ENCODE measurements around the gene AMPD2. TPM values are rescaled to one million over a fixed set of nuclear protein-coding genes. Genes with fewer than 3 reads are reported as not detected.

Gene AMPD2
- polyA plus RNA-seq, 4 donors = 25.9 to 50.8 (median 35.2) TPM

GRCh38 chr1:109644670-109645069 is 25.0 kb downstream of the AMPD2 start:
- FAIRE-seq (no peak), DNase-seq (peak in 1 of 2 donors; percentile 59)
- H3K4me1 ChIP-seq (ENCODE audit: control insufficient read depth in 3 of 3, insufficient read depth in 2 of 3, low read depth in 1 of 3, low read length in 2 of 3) = peaks cover 0 to 9% (median 0%) of the 10 kb centered on the region in 3 donors
- peak overlapping the region in 1 of 3 donors; percentile 13 for H3K27ac ChIP-seq (ENCODE audit: low read depth in 1 of 3, low read length in 2 of 3)
- WGBS, 3 donors = 15 to 37% methylated on average over 10 of the region's 10 CpGs; no CpG with 5 or more reads in 1 of the 3 donors
- H3K36me3 ChIP-seq (ENCODE audit: control insufficient read depth in 3 of 3, insufficient read depth in 2 of 3, low read depth in 1 of 3, low read length in 3 of 3) = no peaks in the 10 kb centered on the region
- H3K4me3 ChIP-seq (ENCODE audit: low read depth in 1 of 3, low read length in 3 of 3) = no peak overlapping the region
- no peaks in the 10 kb centered on the region for H3K27me3 ChIP-seq (ENCODE audit: control insufficient read depth in 3 of 3, insufficient read depth in 3 of 3, low read length in 3 of 3)
- no peaks in the 10 kb centered on the region for H3K9me3 ChIP-seq (ENCODE audit: control insufficient read depth in 2 of 2, insufficient read depth in 1 of 2, low read depth in 1 of 2, low read length in 1 of 2)

GRCh38 chr1:109649491-109649914 is 29.9 kb downstream of the AMPD2 start:
- no peak for FAIRE-seq

GRCh38 chr1:109650609-109651008 is 31.0 kb downstream of the AMPD2 start:
- DNase-seq = no peak
- FAIRE-seq = no peak
- H3K27ac ChIP-seq (ENCODE audit: low read depth in 1 of 3, low read length in 2 of 3) = no peak overlapping the region
- WGBS, 3 donors = 89 to 95% (median 94%) methylated on average over 3 of the region's 3 CpGs
- no peaks in the 10 kb centered on the region for H3K36me3 ChIP-seq (ENCODE audit: control insufficient read depth in 3 of 3, insufficient read depth in 2 of 3, low read depth in 1 of 3, low read length in 3 of 3)
- H3K4me1 ChIP-seq (ENCODE audit: control insufficient read depth in 3 of 3, insufficient read depth in 2 of 3, low read depth in 1 of 3, low read length in 2 of 3) = peaks cover 0 to 33% (median 0%) of the 10 kb centered on the region in 3 donors
- H3K9me3 ChIP-seq (ENCODE audit: control insufficient read depth in 2 of 2, insufficient read depth in 1 of 2, low read depth in 1 of 2, low read length in 1 of 2) = no peaks in the 10 kb centered on the region
- H3K27me3 ChIP-seq (ENCODE audit: control insufficient read depth in 3 of 3, insufficient read depth in 3 of 3, low read length in 3 of 3) = no peaks in the 10 kb centered on the region
- H3K4me3 ChIP-seq (ENCODE audit: low read depth in 1 of 3, low read length in 3 of 3) = no peak overlapping the region

More at GRCh38 chr1:109649491-109649914, 29.9 kb downstream of the AMPD2 start:
- Histone ChIP-seq H3K9me3 (ENCODE audit: control insufficient read depth in 2 of 2, insufficient read depth in 1 of 2, low read depth in 1 of 2, low read length in 1 of 2) (no peaks in the 10 kb centered on the region), H3K27me3 (ENCODE audit: control insufficient read depth in 3 of 3, insufficient read depth in 3 of 3, low read length in 3 of 3) (no peaks in the 10 kb centered on the region), H3K4me3 (ENCODE audit: low read depth in 1 of 3, low read length in 3 of 3) (no peak overlapping the region), H3K36me3 (ENCODE audit: control insufficient read depth in 3 of 3, insufficient read depth in 2 of 3, low read depth in 1 of 3, low read length in 3 of 3) (no peaks in the 10 kb centered on the region), H3K27ac (ENCODE audit: low read depth in 1 of 3, low read length in 2 of 3) (no peak overlapping the region), H3K4me1 (ENCODE audit: control insufficient read depth in 3 of 3, insufficient read depth in 2 of 3, low read depth in 1 of 3, low read length in 2 of 3) (peaks cover 0 to 22% (median 0%) of the 10 kb centered on the region in 3 donors)
- DNase-seq = no peak
- 68 to 93% (median 77%) methylated on average over 4 of the region's 4 CpGs for WGBS, 3 donors

GRCh38 chr1:109652402-109652801 is 32.8 kb downstream of the AMPD2 start:
- Histone ChIP-seq H3K27ac (ENCODE audit: low read depth in 1 of 3, low read length in 2 of 3) (peak overlapping the region in 1 of 3 donors; percentile 73), H3K4me1 (ENCODE audit: control insufficient read depth in 3 of 3, insufficient read depth in 2 of 3, low read depth in 1 of 3, low read length in 2 of 3) (peaks cover 0 to 35% (median 0%) of the 10 kb centered on the region in 3 donors), H3K27me3 (ENCODE audit: control insufficient read depth in 3 of 3, insufficient read depth in 3 of 3, low read length in 3 of 3) (no peaks in the 10 kb centered on the region), H3K36me3 (ENCODE audit: control insufficient read depth in 3 of 3, insufficient read depth in 2 of 3, low read depth in 1 of 3, low read length in 3 of 3) (peaks cover 0 to 3% (median 0%) of the 10 kb centered on the region in 3 donors), H3K9me3 (ENCODE audit: control insufficient read depth in 2 of 2, insufficient read depth in 1 of 2, low read depth in 1 of 2, low read length in 1 of 2) (no peaks in the 10 kb centered on the region), H3K4me3 (ENCODE audit: low read depth in 1 of 3, low read length in 3 of 3) (no peak overlapping the region)
- no peak for FAIRE-seq
- DNase-seq = peak; percentile 46 to 94
- 25 to 45% (median 35%) methylated on average over 2 of the region's 2 CpGs for WGBS, 3 donors

GRCh38 chr1:109653306-109653705 is 33.7 kb downstream of the AMPD2 start:
- DNase-seq = peak; percentile 36 to 80
- Histone ChIP-seq H3K4me3 (ENCODE audit: low read depth in 1 of 3, low read length in 3 of 3) (no peak overlapping the region), H3K36me3 (ENCODE audit: control insufficient read depth in 3 of 3, insufficient read depth in 2 of 3, low read depth in 1 of 3, low read length in 3 of 3) (peaks cover 0 to 11% (median 0%) of the 10 kb centered on the region in 3 donors), H3K27me3 (ENCODE audit: control insufficient read depth in 3 of 3, insufficient read depth in 3 of 3, low read length in 3 of 3) (no peaks in the 10 kb centered on the region), H3K4me1 (ENCODE audit: control insufficient read depth in 3 of 3, insufficient read depth in 2 of 3, low read depth in 1 of 3, low read length in 2 of 3) (peaks cover 0 to 39% (median 0%) of the 10 kb centered on the region in 3 donors), H3K27ac (ENCODE audit: low read depth in 1 of 3, low read length in 2 of 3) (peak overlapping the region; percentile 2 to 61 (median 48)), H3K9me3 (ENCODE audit: control insufficient read depth in 2 of 2, insufficient read depth in 1 of 2, low read depth in 1 of 2, low read length in 1 of 2) (no peaks in the 10 kb centered on the region)
- WGBS, 3 donors = 20 to 49% (median 27%) methylated on average over 2 of the region's 2 CpGs
- FAIRE-seq = no peak

GRCh38 chr1:109654519-109654918 is 34.9 kb downstream of the AMPD2 start:
- no peak overlapping the region for H3K27ac ChIP-seq (ENCODE audit: low read depth in 1 of 3, low read length in 2 of 3)
- 88 to 91% (median 90%) methylated on average over 12 of the region's 12 CpGs for WGBS, 3 donors
- no peak for DNase-seq
- peaks cover 0 to 21% (median 5%) of the 10 kb centered on the region in 3 donors for H3K36me3 ChIP-seq (ENCODE audit: control insufficient read depth in 3 of 3, insufficient read depth in 2 of 3, low read depth in 1 of 3, low read length in 3 of 3)
- FAIRE-seq = no peak
- no peak overlapping the region for H3K4me3 ChIP-seq (ENCODE audit: low read depth in 1 of 3, low read length in 3 of 3)
- no peaks in the 10 kb centered on the region for H3K27me3 ChIP-seq (ENCODE audit: control insufficient read depth in 3 of 3, insufficient read depth in 3 of 3, low read length in 3 of 3)
- peaks cover 0 to 49% (median 1%) of the 10 kb centered on the region in 3 donors for H3K4me1 ChIP-seq (ENCODE audit: control insufficient read depth in 3 of 3, insufficient read depth in 2 of 3, low read depth in 1 of 3, low read length in 2 of 3)
- H3K9me3 ChIP-seq (ENCODE audit: control insufficient read depth in 2 of 2, insufficient read depth in 1 of 2, low read depth in 1 of 2, low read length in 1 of 2) = no peaks in the 10 kb centered on the region

- DNase-seq (peak; percentile 95 to 97), FAIRE-seq (no peak)
- WGBS, 3 donors = 0 to 2% (median 1%) methylated on average over 52 to 54 of the region's 54 CpGs
- H3K9me3 ChIP-seq (ENCODE audit: control insufficient read depth in 2 of 2, insufficient read depth in 1 of 2, low read depth in 1 of 2, low read length in 1 of 2) = no peaks in the 10 kb centered on the region
- peaks cover 0 to 49% (median 1%) of the 10 kb centered on the region in 3 donors for H3K4me1 ChIP-seq (ENCODE audit: control insufficient read depth in 3 of 3, insufficient read depth in 2 of 3, low read depth in 1 of 3, low read length in 2 of 3)
- no peaks in the 10 kb centered on the region for H3K27me3 ChIP-seq (ENCODE audit: control insufficient read depth in 3 of 3, insufficient read depth in 3 of 3, low read length in 3 of 3)
- peak within 1 kb of the TSS; percentile 54 to 66 (median 65) for H3K4me3 ChIP-seq (ENCODE audit: low read depth in 1 of 3, low read length in 3 of 3)
- H3K36me3 ChIP-seq (ENCODE audit: control insufficient read depth in 3 of 3, insufficient read depth in 2 of 3, low read depth in 1 of 3, low read length in 3 of 3) = peaks cover 0 to 32% (median 7%) of the 10 kb centered on the region in 3 donors
- H3K27ac ChIP-seq (ENCODE audit: low read depth in 1 of 3, low read length in 2 of 3) = peak within 1 kb of the TSS; percentile 77 to 87 (median 84)
Measured at GRCh38 chr1:109655615-109656519, 36.2 kb downstream of the AMPD2 start, which contains the start of gene GSTM4. Gene GSTM4, plus strand, starts transcription at chr1:109656099. Its CDS starts 291 bp downstream, at chr1:109656390.

GRCh38 chr1:109657395-109657794 is 37.8 kb downstream of the AMPD2 start:
- 74 to 93% (median 80%) methylated on average over 4 of the region's 4 CpGs for WGBS, 3 donors
- FAIRE-seq (no peak), DNase-seq (no peak)
- H3K27me3 ChIP-seq (ENCODE audit: control insufficient read depth in 3 of 3, insufficient read depth in 3 of 3, low read length in 3 of 3) = no peaks in the 10 kb centered on the region
- no peak overlapping the region for H3K27ac ChIP-seq (ENCODE audit: low read depth in 1 of 3, low read length in 2 of 3)
- H3K4me3 ChIP-seq (ENCODE audit: low read depth in 1 of 3, low read length in 3 of 3) = peak overlapping the region in 1 of 3 donors; percentile 29
- no peaks in the 10 kb centered on the region for H3K9me3 ChIP-seq (ENCODE audit: control insufficient read depth in 2 of 2, insufficient read depth in 1 of 2, low read depth in 1 of 2, low read length in 1 of 2)
- H3K36me3 ChIP-seq (ENCODE audit: control insufficient read depth in 3 of 3, insufficient read depth in 2 of 3, low read depth in 1 of 3, low read length in 3 of 3) = peaks cover 4 to 43% (median 7%) of the 10 kb centered on the region in 3 donors
- peaks cover 0 to 41% (median 1%) of the 10 kb centered on the region in 3 donors for H3K4me1 ChIP-seq (ENCODE audit: control insufficient read depth in 3 of 3, insufficient read depth in 2 of 3, low read depth in 1 of 3, low read length in 2 of 3)

Data from small intestine (tissue), 7 donors.